Epithelial cell of esophagus (primary cell): ENCODE results near the gene PDE7B.

Source experiments
- DNase-seq: peaks from one replicate; pipeline ENCODE4 v3.0.0; 2010; ENCODE audit warnings: low read depth
- H3K4me3 ChIP-seq: 2 replicates; pipeline ENCODE4 v1.5.1; 2011; ENCODE audit warnings: mild to moderate bottlenecking, low read length, control low read depth
- TF ChIP-seq, protein P1 (sequence below): IDR thresholded peaks from 2 replicates; pipeline ENCODE4 v1.5.1; 2011; ENCODE audit warnings: low read depth, mild to moderate bottlenecking, low read length, control low read depth, inconsistent platforms; ENCODE audit not compliant: insufficient read depth; ENCODE audit errors: missing control alignments

Gene PDE7B

DNA sequence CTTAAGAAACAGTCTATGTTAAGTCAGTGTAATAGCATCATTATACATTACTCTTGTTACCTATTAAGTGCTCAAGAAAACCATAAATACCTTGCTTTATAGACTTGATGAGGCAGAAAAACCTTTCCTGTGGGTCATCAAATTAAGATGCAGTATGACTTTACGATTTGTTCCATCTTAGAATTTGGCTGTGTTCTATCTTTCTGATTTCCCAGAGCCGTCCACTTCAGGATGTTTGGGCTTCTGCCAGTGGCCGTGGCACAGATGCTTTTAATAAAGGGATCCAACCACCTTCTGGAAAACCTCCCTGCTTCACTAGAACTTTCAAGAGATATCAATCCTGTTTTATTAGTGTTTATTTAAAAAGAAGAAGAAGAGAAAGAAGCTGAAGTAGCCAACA is 71.2 kb downstream of the PDE7B start:
- no peak for DNase-seq
- TF ChIP-seq, protein P1, sequence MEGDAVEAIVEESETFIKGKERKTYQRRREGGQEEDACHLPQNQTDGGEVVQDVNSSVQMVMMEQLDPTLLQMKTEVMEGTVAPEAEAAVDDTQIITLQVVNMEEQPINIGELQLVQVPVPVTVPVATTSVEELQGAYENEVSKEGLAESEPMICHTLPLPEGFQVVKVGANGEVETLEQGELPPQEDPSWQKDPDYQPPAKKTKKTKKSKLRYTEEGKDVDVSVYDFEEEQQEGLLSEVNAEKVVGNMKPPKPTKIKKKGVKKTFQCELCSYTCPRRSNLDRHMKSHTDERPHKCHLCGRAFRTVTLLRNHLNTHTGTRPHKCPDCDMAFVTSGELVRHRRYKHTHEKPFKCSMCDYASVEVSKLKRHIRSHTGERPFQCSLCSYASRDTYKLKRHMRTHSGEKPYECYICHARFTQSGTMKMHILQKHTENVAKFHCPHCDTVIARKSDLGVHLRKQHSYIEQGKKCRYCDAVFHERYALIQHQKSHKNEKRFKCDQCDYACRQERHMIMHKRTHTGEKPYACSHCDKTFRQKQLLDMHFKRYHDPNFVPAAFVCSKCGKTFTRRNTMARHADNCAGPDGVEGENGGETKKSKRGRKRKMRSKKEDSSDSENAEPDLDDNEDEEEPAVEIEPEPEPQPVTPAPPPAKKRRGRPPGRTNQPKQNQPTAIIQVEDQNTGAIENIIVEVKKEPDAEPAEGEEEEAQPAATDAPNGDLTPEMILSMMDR = no peak
- H3K4me3 ChIP-seq = no peak overlapping the region

DNA sequence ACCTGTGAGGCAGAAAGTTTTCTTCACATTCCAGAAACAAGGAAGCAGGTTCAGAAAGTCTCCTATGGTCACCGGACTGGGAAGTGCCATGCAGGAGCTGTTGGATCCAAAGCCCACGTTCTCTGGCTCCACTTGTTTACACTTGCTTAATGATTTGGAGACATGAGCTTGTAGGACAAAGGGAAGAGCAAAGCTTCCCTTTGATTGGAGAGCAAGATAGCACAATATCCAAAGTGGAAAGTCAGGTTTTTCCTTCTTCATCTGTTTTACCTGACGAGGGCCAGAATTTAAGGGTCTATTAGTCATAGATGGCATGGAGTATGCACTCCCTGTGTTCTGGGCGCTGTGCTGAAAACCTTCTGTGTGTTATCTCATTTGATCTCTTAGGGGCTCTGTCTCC is 81.2 kb downstream of the PDE7B start:
- peak; percentile 76 for DNase-seq
- no peak overlapping the region for H3K4me3 ChIP-seq
- TF ChIP-seq, protein P1 = no peak

DNA sequence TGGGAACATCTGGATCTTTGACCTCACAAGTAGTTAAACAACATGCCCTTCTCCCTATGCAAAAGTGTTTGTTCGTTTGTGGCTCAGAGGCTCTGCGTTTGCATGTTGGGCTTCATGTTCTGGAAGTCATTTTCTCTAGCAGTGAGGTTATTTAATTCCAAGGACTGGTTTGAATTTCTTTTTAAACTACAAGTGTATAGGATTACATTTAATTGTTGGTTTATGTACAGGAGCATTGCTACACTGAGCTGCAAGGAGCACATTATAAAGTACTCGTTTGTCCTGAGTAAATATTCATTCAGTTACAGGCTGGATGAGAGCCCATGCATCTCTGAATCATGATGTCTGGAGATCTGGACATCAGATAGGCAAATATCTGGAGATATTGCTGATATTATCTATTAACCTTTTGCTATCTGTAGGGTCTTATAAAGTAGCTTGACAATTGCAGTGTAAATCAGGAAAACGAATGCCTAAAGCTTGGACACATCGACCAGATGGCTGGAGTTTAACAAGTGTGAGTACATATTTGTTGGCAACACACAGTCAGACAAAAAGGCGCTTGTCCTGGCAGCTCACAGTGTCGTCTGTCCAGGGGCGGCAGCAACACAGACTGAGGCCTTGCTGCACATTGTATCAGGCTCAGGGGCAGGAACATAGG is 84.6 kb downstream of the PDE7B start:
- TF ChIP-seq, protein P1 = no peak
- H3K4me3 ChIP-seq = no peak overlapping the region
- peak; percentile 43 for DNase-seq

DNA sequence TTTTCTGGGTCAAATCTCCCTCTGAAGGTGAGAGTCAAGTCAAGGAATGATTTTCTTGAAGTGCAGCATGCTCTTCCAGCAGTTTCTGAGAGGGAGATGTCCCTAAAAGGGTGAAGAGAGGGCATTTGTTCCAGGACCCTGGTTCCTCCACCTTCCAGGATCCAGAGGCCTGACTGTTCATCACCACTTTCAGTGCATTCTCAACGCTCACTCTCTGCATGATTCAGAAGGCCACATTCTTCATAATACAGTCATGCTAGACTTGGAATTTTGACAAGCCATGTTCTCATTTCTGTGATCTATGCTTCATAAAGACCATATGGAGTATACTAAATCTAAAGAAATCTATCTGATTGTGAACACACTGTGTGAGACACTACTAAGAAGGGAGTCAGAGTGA is 85.1 kb downstream of the PDE7B start:
- no peak overlapping the region for H3K4me3 ChIP-seq
- DNase-seq = peak; percentile 92
- TF ChIP-seq, protein P1 = no peak

DNA sequence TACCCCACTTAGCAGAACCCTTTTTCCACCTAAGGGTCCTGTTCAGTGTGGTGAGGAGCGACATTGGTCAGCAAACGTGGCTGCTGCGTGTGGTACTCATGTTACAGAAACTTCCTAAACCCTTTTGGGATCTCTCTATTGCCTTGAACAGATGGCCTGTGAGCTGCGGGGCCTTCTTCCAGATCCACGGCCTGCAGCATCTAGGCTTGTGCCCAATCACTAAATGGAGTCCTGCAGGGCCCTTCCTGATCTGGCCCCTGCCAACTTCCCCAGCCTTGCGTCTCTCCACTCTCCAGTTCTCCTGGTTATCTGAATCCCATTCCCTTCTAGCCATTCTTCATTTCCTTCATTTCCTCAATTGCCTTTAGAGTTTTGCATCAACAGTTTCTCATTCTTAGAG is 85.6 kb downstream of the PDE7B start:
- TF ChIP-seq, protein P1 = no peak
- H3K4me3 ChIP-seq = no peak overlapping the region
- no peak for DNase-seq

DNA sequence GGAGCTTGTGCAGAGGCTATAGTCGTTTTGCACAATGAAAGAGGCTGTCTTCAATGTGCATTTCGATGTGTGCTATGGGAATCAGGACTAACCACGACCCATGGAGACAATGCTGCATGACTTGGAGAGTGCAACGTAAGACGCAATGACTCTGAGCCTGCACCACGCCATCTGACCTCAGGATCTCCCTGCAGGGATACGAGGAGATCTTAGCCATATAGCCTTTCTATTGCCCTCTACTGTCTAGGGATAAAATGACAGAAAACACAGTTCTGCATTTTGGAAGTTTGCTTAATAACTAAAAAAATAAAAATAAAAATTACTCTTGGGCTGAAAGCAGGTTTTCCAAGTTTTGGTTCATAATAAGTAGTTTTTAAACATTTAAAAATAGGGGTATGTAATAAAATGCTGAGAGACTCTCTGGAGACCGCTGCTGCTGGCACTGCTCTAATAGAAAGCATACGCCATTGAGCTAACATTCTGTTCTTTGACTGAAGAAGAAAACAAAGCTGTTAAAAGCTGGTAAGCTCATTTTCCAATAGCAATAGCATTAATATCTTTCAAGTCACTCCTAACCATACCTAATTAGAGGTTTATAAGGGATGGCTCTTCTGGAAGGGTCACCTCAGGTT is 87.2 kb downstream of the PDE7B start:
- TF ChIP-seq, protein P1 = peak; percentile 42
- peak; percentile 25 for DNase-seq
- no peak overlapping the region for H3K4me3 ChIP-seq

DNA sequence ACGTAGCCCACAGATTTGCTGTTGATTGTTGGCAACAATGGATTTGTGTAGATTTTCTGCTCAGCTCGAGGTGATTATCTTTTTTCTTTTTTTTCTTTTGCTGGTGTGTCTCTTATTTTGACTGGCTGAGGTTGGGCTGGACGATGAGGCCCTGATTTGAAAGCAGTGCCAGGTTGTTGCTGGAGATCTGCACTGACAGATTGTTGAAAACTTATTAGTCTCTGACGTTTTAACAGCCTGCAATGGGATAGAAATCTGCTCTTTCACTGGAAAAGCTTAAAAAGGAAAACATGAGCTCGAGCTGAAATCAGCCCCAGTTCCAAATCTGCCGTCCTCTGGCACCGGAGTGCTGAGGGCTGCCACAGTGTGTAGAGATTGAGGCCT is 87.7 kb downstream of the PDE7B start:
- DNase-seq = no peak
- H3K4me3 ChIP-seq = no peak overlapping the region
- TF ChIP-seq, protein P1 = no peak
